Bronchial epithelial cell (primary cell): ENCODE measurements around the gene RARRES2. TPM values are rescaled to one million over a fixed set of nuclear protein-coding genes. Genes with fewer than 3 reads are reported as not detected.
"Not testable (repeated sequence)": the region's sequence is repeated elsewhere in the genome, so short reads cannot be mapped to it uniquely, and the experiment has no call there.

Source experiments
- DNase-seq: peaks from one replicate; pipeline ENCODE4 v3.0.0-alpha.2; 2010; ENCODE audit warnings: low read depth
- FAIRE-seq: peaks from 2 replicates; lab custom pipeline; 2011; peaks lifted over from hg19 to GRCh38; lab: Jason Lieb, UNC
- H3K27me3 ChIP-seq: 2 replicates; pipeline ENCODE4 v1.5.1; 2011; ENCODE audit warnings: low read length; ENCODE audit not compliant: control insufficient read depth, insufficient read depth
- H3K36me3 ChIP-seq: 2 replicates; pipeline ENCODE4 v1.5.1; 2011; ENCODE audit warnings: low read length; ENCODE audit not compliant: control insufficient read depth, insufficient read depth
- H3K4me3 ChIP-seq: 2 replicates; pipeline ENCODE4 v1.5.1; 2011; ENCODE audit warnings: mild to moderate bottlenecking, low read depth, low read length, control low read depth
- total RNA-seq: library from RNA; depleted of rRNA; stranded (reverse); fragments of >200 nt; gene quantifications from 2 replicates; pipeline ENCODE4 v1.2.1, GENCODE V29; 2014
- TF ChIP-seq, protein P1 (sequence below): IDR thresholded peaks from 2 replicates; pipeline ENCODE4 v1.5.1; 2011; ENCODE audit warnings: mild to moderate bottlenecking, moderate library complexity, low read length, control low read depth, inconsistent platforms; ENCODE audit not compliant: insufficient read depth, severe bottlenecking

RARRES2 gene
- 1.1 TPM in 1 of 2 replicates, not detected in the other for total RNA-seq

GRCh38 chr7:150341263-150342120 lies at the start of gene RARRES2:
Gene RARRES2, minus strand, starts transcription at chr7:150341629. Its CDS starts 1,020 bp downstream, at chr7:150340609.
- no peak for DNase-seq

DNA sequence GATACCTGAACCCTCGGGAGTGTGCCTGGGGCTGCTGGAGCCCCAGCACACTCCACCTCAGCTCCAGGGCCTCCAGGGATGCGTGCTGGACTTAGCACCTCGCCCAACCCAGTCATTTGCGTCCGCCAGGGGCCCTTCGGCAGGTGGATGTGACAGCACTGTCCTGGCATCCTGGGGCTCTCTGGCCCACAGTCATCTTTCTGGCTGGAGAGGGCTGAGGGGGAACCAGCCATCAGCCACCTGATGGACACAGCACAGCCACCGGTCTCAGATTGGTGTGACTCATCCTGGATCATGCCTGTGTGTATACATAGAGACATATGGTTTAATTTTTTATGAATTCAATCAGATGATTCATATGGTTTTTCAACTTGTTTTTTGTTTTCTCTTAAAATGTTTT lies 48.8 kb upstream of the RARRES2 start:
- Histone ChIP-seq H3K36me3 (no peaks in the 10 kb centered on the region), H3K27me3 (no peaks in the 10 kb centered on the region), H3K4me3 (no peak overlapping the region)
- peak; percentile 65 for DNase-seq
- TF ChIP-seq, protein P1, sequence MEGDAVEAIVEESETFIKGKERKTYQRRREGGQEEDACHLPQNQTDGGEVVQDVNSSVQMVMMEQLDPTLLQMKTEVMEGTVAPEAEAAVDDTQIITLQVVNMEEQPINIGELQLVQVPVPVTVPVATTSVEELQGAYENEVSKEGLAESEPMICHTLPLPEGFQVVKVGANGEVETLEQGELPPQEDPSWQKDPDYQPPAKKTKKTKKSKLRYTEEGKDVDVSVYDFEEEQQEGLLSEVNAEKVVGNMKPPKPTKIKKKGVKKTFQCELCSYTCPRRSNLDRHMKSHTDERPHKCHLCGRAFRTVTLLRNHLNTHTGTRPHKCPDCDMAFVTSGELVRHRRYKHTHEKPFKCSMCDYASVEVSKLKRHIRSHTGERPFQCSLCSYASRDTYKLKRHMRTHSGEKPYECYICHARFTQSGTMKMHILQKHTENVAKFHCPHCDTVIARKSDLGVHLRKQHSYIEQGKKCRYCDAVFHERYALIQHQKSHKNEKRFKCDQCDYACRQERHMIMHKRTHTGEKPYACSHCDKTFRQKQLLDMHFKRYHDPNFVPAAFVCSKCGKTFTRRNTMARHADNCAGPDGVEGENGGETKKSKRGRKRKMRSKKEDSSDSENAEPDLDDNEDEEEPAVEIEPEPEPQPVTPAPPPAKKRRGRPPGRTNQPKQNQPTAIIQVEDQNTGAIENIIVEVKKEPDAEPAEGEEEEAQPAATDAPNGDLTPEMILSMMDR, result no peak
- FAIRE-seq, result no peak

More at GRCh38 chr7:150341263-150342120, at the start of gene RARRES2:
- no peaks in the 10 kb centered on the region for H3K36me3 ChIP-seq
- H3K4me3 ChIP-seq, result no peak within 1 kb of the TSS
- H3K27me3 ChIP-seq, result peaks cover 21% of the 10 kb centered on the region
- FAIRE-seq, result no peak
- TF ChIP-seq, protein P1, result no peak

DNA sequence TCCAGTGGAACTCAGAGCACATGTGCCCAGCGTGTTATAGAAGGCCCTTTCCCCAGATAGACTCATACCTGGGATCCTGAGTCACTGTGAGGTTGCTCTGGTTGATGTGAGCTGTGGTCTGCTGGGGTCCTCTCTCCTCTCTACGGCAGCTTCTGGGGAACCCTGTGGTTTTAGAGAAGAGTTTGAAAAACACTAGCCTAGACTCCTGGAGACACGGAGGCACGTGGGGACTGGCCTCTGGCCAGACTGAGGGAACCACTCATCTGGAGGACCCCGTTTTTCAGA lies 48.0 kb upstream of the RARRES2 start:
- TF ChIP-seq, protein P1, result no peak
- H3K36me3 ChIP-seq, result no peaks in the 10 kb centered on the region
- DNase-seq (no peak), FAIRE-seq (no peak)
- no peak overlapping the region for H3K4me3 ChIP-seq
- no peaks in the 10 kb centered on the region for H3K27me3 ChIP-seq

DNA sequence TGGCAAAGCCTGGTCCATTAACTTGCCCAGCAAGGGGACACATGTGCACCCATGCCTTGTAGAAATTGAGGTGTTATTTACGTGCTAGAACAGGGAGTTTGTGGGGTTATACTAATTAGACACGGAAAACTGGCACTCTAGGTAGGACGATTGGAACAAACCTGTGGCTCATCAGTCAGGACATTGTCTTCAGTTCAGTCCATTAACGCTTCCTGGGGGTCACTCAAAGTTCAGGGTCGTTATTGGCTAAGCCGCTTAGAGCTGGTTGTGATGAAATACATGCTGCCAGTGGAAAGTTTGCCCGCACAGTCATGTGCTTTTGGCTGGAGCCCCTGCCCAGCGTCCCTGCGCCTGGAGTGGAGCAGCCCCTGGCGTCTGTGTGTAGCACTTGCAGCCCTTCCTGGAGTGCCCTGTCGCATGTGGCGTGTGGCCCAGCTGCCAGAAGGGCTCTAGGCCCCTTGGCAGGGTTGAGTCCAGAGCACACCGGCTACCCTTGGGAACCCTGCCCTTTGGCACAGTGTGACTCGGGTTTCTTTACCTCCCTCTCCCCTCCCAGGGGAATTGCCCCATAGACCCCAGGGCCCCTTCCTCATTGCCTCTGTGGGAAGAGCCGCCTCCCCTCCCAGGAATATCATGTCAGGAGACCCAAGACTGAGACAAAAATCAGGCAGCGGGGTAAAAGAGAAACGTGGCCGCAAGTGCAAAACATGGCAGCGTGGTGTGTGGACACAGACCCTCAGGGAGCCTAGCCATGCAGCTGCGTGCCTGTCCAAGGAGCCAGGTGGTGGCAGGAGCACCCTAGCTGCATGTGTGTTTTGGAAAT lies 47.5 kb upstream of the RARRES2 start:
- DNase-seq, result no peak
- FAIRE-seq, result peak; percentile 18
- H3K27me3 ChIP-seq, result no peaks in the 10 kb centered on the region
- H3K4me3 ChIP-seq, result no peak overlapping the region
- no peaks in the 10 kb centered on the region for H3K36me3 ChIP-seq
- TF ChIP-seq, protein P1, result peak; percentile 60

DNA sequence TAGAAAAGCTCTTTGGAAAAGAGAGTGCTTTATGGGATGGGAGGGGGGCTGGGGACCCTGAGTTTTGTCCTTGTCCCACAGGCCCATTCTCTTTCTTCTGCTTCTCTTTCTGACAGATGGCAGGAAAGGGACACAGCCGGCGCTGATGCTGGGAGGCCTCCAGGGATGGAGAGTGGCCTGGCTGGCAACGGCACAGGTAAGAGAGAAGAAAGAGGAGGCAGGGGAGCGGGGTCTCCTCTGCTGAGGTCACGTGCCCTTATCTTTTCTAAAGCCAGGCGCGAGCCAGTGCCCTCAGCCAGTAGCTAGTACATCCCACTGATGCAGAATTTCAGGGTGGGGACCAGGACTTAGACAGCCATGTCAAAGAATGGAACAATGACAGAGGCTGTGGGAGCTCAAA lies 46.9 kb upstream of the RARRES2 start:
- no peak for DNase-seq
- no peak for FAIRE-seq
- TF ChIP-seq, protein P1, result no peak

GRCh38 chr7:150385884-150386283 lies 44.5 kb upstream of the RARRES2 start:
- not testable (repeated sequence) for H3K36me3 ChIP-seq, H3K4me3 ChIP-seq, DNase-seq, H3K27me3 ChIP-seq, FAIRE-seq

More for the DNA sequence above, 46.9 kb upstream of the RARRES2 start:
- H3K27me3 ChIP-seq, result no peaks in the 10 kb centered on the region
- H3K4me3 ChIP-seq, result no peak overlapping the region
- no peaks in the 10 kb centered on the region for H3K36me3 ChIP-seq
